H1 (cell line): ENCODE results near the gene PDX1. TPM values are rescaled to one million over a fixed set of nuclear protein-coding genes. Genes with fewer than 3 reads are reported as not detected.

Experiments used
- SUZ12 ChIP-seq: fragments of 200-600 bp; sonication (generic); IDR thresholded peaks from 2 replicates; pipeline ENCODE4 v1.6.1; 2012; ENCODE audit warnings: mild to moderate bottlenecking, inconsistent platforms, low read length, moderate library complexity, mixed read lengths
- polyA plus RNA-seq, 7 experiments: library from polyadenylated mRNA; depleted of rRNA in 3 of 7; stranded (reverse) in 5 of 7; unstranded in 2 of 7; fragments of >200 nt in 5 of 7; fragments of 200-250 nt in 2 of 7; gene quantifications; 1 replicate in 5 of 7; 2 replicates in 1 of 7; 4 replicates in 1 of 7; pipeline versions ENCODE4 v1.2.1 to v1.2.3, GENCODE V29; 2011 to 2013; ENCODE audit warnings: missing spikeins in 2 of 7, mixed read lengths in 2 of 7
- total RNA-seq: library from RNA; stranded (reverse); fragmentation: NEBNext Ultra II Directional; extraction: Animal tissue kit (Norgen Biotek cat#: 25700); gene quantifications from 2 replicates; pipeline ENCODE4 v1.2.1, GENCODE V29; 2021

Gene PDX1
- total and polyA plus RNA-seq, 2 of the 8 experiments (the other 6 are each of a cell fraction or from before 2014, with no cell fraction given), result not detected

GRCh38 chr13:27921421-27921960 is 1.7 kb downstream of the PDX1 start (continued):
- TF ChIP-seq SUZ12, result peak; percentile 56
